SU-DHL-6 (cell line): Measurements from ENCODE around the gene IQGAP1.

Experiments used
- H2AFZ ChIP-seq: fragments of 200-600 bp; sonication (generic); 2 replicates; pipeline ENCODE4 v1.6.1; 2014; ENCODE audit warnings: low read depth, mild to moderate bottlenecking, moderate library complexity, mixed read lengths, antibody characterized with exemption, low read length; ENCODE audit not compliant: severe bottlenecking
- H3F3A ChIP-seq: fragments of 200-600 bp; shearing (Covaris generic); 2 replicates; pipeline ENCODE4 v1.6.0; 2016; ENCODE audit warnings: antibody characterized with exemption, mild to moderate bottlenecking; ENCODE audit not compliant: insufficient read depth
- H3K27ac ChIP-seq: fragments of 200-600 bp; sonication (generic); 2 replicates; pipeline ENCODE4 v1.5.1; 2016; ENCODE audit warnings: low read depth, mild to moderate bottlenecking, low read length, moderate library complexity, mixed read lengths
- H3K27me3 ChIP-seq: fragments of 200-600 bp; sonication (generic), shearing (Covaris generic); 2 replicates; pipeline ENCODE4 v1.6.0; 2014; ENCODE audit warnings: mild to moderate bottlenecking, low read length
- H3K36me3 ChIP-seq: fragments of 200-600 bp; sonication (generic); 2 replicates; pipeline ENCODE4 v1.6.1; 2014; ENCODE audit warnings: mild to moderate bottlenecking, low read length, mixed read lengths
- H3K4me2 ChIP-seq: fragments of 300-600, 200-600 bp; shearing (Covaris generic), sonication (generic); 2 replicates; pipeline ENCODE4 v1.6.0; 2014; ENCODE audit warnings: low read length, low read depth, mild to moderate bottlenecking; ENCODE audit not compliant: poor library complexity, severe bottlenecking
- H3K4me3 ChIP-seq: fragments of 200-600 bp; sonication (generic); 2 replicates; pipeline ENCODE4 v1.5.1; 2014; ENCODE audit warnings: antibody characterized with exemption, low read length, mild to moderate bottlenecking, mixed read lengths; ENCODE audit not compliant: insufficient read depth, poor library complexity, severe bottlenecking
- H3K79me2 ChIP-seq: fragments of 200-600 bp; sonication (generic); 2 replicates; pipeline ENCODE4 v1.6.1; 2014; ENCODE audit warnings: mild to moderate bottlenecking, low read length, moderate library complexity; ENCODE audit not compliant: insufficient read depth
- H3K9ac ChIP-seq: fragments of 200-600 bp; sonication (generic); 2 replicates; pipeline ENCODE4 v1.7.0; 2014; ENCODE audit warnings: mild to moderate bottlenecking, low read length
- H3K9me2 ChIP-seq: fragments of 200-600 bp; sonication (generic); replicated peaks from 2 replicates; pipeline ENCODE4 v1.6.1; 2014; ENCODE audit warnings: low read length; ENCODE audit not compliant: insufficient read depth
- H3K9me3 ChIP-seq: fragments of 200-600 bp; sonication (generic); 2 replicates; pipeline ENCODE4 v1.6.1; 2014; ENCODE audit warnings: low read length, mixed read lengths; ENCODE audit not compliant: insufficient read depth
- H4K20me1 ChIP-seq: fragments of 200-600 bp; sonication (generic); 2 replicates; pipeline ENCODE4 v1.6.1; 2014; ENCODE audit warnings: low read depth, mild to moderate bottlenecking, antibody characterized with exemption, low read length, moderate library complexity, mixed read lengths
- EZH2phosphoT487 ChIP-seq: fragments of 200-600 bp; sonication (generic), shearing (Covaris generic); conservative IDR thresholded peaks from 2 replicates; pipeline ENCODE4 v1.6.1; 2018; ENCODE audit warnings: mild to moderate bottlenecking, antibody characterized with exemption, low read length, moderate library complexity, mixed read lengths
- TF ChIP-seq, protein P1 (sequence below): fragments of 200-600 bp; sonication (generic); IDR thresholded peaks from one replicate; pipeline ENCODE4 v1.5.1; 2017; ENCODE audit warnings: antibody characterized with exemption, mild to moderate bottlenecking, low read length, moderate library complexity; ENCODE audit not compliant: insufficient read depth, poor library complexity, severe bottlenecking

The IQGAP1 gene

DNA sequence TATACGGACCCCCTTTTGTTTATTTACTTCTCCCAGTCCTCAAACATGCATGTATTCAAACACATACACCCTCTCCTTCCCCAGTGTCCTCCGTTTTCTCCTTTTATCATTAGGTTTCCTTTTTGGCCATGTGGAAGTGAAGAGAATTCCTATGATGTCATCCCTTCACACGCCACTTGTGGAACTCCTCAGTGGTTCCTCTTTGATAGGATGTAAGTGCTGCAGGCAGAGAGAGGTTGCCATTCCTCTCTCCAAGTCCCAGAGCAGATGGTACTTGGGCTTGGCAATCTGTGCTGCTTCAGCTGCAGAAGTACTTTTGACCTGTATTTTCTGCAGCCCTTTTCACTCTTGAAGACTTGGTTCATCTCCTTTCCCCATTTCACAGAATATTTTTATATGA lies 108.7 kb downstream of the IQGAP1 start:
- Histone ChIP-seq H2AFZ (no peak overlapping the region), H3F3A (0 out of 2 replicates have a peak, but pooled peaks cover 3% of the 10 kb centered on the region), H3K9ac (no peak overlapping the region), H3K4me2 (no peak overlapping the region), H3K79me2 (no peaks in the 10 kb centered on the region), H3K9me2 (no peaks in the 10 kb centered on the region), H3K27me3 (no peaks in the 10 kb centered on the region), H4K20me1 (no peaks in the 10 kb centered on the region), H3K4me3 (no peak overlapping the region), H3K9me3 (no peaks in the 10 kb centered on the region), H3K36me3 (peaks cover 25% of the 10 kb centered on the region), H3K27ac (no peak overlapping the region)
- no peak for TF ChIP-seq EZH2phosphoT487
- TF ChIP-seq, protein P1, sequence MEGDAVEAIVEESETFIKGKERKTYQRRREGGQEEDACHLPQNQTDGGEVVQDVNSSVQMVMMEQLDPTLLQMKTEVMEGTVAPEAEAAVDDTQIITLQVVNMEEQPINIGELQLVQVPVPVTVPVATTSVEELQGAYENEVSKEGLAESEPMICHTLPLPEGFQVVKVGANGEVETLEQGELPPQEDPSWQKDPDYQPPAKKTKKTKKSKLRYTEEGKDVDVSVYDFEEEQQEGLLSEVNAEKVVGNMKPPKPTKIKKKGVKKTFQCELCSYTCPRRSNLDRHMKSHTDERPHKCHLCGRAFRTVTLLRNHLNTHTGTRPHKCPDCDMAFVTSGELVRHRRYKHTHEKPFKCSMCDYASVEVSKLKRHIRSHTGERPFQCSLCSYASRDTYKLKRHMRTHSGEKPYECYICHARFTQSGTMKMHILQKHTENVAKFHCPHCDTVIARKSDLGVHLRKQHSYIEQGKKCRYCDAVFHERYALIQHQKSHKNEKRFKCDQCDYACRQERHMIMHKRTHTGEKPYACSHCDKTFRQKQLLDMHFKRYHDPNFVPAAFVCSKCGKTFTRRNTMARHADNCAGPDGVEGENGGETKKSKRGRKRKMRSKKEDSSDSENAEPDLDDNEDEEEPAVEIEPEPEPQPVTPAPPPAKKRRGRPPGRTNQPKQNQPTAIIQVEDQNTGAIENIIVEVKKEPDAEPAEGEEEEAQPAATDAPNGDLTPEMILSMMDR = no peak

DNA sequence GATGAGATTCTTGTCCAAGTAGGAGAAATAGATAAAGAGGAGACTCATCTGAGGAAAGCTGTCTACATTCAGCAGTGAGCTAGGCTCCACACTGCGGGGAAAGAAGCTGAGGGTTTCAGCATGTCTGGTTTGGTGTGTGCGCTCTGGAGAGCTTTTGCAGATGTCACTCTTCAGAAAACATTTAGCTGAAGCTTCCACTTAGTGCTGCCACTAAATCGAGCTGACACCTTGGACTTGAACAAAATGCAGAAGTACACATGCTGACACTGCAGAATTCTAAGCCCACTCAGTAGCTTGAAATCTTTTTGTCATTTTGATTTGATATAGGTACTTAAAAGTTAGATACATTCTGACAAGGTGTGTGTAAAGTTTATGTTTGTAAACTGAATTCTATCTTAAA lies 109.3 kb downstream of the IQGAP1 start:
- no peak overlapping the region for H3K4me2 ChIP-seq
- H4K20me1 ChIP-seq = no peaks in the 10 kb centered on the region
- H2AFZ ChIP-seq = no peak overlapping the region
- peaks cover 21% of the 10 kb centered on the region for H3K36me3 ChIP-seq
- H3F3A ChIP-seq = 0 out of 2 replicates have a peak, but pooled peaks cover 3% of the 10 kb centered on the region
- no peak overlapping the region for H3K27ac ChIP-seq
- H3K9ac ChIP-seq = no peak overlapping the region
- TF ChIP-seq, protein P1 = no peak
- no peak for TF ChIP-seq EZH2phosphoT487
- no peaks in the 10 kb centered on the region for H3K79me2 ChIP-seq
- no peak overlapping the region for H3K4me3 ChIP-seq
- H3K27me3 ChIP-seq = no peaks in the 10 kb centered on the region
- H3K9me2 ChIP-seq = no peaks in the 10 kb centered on the region
- H3K9me3 ChIP-seq = no peaks in the 10 kb centered on the region

DNA sequence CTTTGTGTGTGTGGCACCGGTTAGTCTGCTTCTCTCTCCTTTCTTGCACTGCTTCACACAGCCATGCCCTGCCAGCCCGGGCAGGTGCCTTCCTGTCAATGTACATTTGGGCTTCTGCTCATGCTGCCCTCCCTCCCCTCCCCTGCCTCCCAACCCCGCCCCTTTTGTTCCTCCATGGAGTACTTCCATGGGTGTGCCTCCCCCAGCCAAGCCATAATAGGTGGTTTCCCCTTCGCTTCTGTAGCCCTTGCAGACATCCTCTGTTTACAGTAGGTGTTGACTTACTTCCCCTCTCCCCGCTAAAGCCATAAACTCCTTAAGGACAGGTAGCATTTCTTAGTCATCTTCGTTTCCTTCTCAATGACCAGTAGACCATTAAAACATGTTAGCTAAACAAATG lies 109.9 kb downstream of the IQGAP1 start:
- Histone ChIP-seq H3K27me3 (no peaks in the 10 kb centered on the region), H3K4me2 (no peak overlapping the region), H4K20me1 (no peaks in the 10 kb centered on the region), H3K4me3 (no peak overlapping the region), H3K36me3 (peaks cover 21% of the 10 kb centered on the region), H2AFZ (no peak overlapping the region), H3K9ac (no peak overlapping the region), H3K9me3 (no peaks in the 10 kb centered on the region), H3F3A (0 out of 2 replicates have a peak, but pooled peaks cover 3% of the 10 kb centered on the region), H3K27ac (no peak overlapping the region), H3K9me2 (no peaks in the 10 kb centered on the region), H3K79me2 (no peaks in the 10 kb centered on the region)
- TF ChIP-seq, protein P1 = no peak
- TF ChIP-seq EZH2phosphoT487 = no peak
